Ureter (tissue), 1 donor: ENCODE data around the gene SAMD9L. TPM values are rescaled to one million over a fixed set of nuclear protein-coding genes. Genes with fewer than 3 reads are reported as not detected.

ENCODE experiments used
- total RNA-seq: library from RNA; stranded (reverse); gene quantifications from one replicate; pipeline ENCODE4 v1.2.4, GENCODE V29; 2023
- donor health status: DM: yes; HTN: yes; CAD: no.

SAMD9L gene
- total RNA-seq, 1 donor from 2014 or later: 15.9 TPM

Other genes with a start within 250 kb of the SAMD9L start
- gene SAMD9, start 30.4 kb downstream of the SAMD9L start, total RNA-seq: 8.1 TPM
- gene HEPACAM2, start 78.1 kb upstream of the SAMD9L start, total RNA-seq: not detected
- gene VPS50, start 84.0 kb upstream of the SAMD9L start, total RNA-seq: 42.7 TPM